HPDE6-E6E7 (cell line): ENCODE measurements around the gene PROM1.

Experiments used
- DNase-seq: peaks from one replicate; pipeline ENCODE4 v3.0.0; 2011; ENCODE audit warnings: missing footprints; ENCODE audit errors: extremely low spot score

Gene PROM1

DNA sequence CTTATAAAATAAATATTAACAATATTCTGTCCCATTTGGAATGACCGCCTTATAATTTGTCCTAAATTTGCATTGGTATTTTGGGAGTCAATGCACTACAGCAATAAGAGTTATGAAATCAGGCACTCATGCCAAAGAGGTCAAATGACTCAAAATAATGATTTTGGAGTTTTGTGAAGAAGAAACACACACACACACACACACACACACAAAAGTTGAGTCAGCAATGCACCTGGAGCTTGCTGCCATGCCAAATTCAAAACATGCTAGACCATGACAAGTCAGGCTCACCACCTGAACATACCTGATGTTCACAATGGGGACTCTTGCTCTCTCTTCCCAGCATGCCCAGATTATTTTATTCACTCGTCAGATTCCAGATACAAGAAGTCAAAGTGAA, 56.7 kb downstream of the PROM1 start:
- DNase-seq = no peak

DNA sequence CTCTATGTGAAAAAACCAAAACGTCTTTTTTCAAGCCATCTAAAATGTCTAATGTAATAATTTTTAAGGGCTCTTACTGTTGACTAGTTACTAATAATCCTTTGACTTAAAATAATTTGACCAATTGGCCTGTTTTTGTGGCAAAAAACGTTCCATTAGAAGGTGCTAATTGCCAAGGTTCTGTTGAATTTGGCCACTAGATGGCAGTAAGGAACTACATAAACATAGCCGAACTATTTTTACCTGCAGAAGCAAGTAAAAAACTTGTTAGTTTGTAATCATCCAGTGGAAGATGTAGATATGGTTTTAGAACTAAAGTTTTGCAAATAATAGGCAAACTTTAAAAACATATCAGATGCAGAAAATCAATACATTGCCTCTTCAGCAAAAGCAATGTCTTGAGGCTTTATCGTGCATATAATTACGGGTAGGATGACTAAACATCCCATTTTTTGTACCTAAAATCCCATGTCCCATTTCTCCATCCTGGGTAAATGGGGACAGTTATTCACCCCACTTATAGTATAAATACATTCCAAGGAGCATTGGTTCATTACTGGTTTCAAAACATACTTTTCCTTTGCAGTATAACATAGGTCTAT, 57.6 kb downstream of the PROM1 start:
- DNase-seq = no peak

DNA sequence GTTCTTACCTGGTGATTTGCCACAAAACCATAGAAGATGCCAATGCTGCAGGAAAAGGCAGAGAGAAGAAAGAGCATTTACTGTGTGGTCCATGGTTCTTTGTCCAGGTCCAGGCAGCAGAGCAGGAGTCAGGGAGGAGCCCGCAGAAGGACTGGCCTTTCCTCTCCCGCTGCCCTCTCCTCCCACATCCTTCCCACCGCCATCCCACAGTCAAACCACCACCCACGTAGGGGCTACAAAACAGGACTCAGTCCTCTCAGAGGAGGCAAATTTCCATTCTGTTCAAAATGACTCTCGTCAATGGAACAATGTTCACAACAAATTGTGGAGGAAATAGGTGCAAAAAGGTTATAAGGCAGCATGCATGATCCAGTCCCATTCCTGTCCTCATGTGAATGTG, 58.6 kb downstream of the PROM1 start:
- no peak for DNase-seq

DNA sequence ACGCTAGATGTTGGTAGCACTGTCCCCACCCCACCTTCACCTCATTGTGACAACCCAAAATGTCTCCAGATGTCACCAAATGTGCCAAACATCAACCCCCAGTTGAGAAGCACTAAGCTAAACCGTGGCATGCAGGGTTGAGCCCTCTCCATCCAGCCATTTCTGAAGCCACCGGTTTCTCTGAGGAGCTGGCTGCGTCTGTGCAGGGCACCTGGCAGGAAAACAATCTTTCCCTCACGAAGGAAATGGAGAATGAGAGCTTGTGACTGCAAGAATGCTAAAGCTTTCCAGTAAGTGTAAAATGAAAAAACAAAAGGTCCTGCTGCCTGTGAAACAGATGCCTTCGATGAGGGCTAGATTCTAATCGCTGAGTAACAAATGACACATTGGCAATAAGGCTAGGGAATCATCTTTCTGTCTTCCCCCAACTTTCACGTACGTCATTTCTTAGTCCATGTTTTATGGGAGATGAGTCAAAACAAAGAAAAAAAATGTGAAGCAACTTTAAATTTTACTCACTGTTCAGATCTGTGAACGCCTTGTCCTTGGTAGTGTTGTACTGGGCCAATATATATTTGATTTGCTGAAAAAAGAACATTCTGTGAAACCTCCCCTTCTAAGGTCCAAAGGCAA, 59.9 kb downstream of the PROM1 start:
- no peak for DNase-seq

DNA sequence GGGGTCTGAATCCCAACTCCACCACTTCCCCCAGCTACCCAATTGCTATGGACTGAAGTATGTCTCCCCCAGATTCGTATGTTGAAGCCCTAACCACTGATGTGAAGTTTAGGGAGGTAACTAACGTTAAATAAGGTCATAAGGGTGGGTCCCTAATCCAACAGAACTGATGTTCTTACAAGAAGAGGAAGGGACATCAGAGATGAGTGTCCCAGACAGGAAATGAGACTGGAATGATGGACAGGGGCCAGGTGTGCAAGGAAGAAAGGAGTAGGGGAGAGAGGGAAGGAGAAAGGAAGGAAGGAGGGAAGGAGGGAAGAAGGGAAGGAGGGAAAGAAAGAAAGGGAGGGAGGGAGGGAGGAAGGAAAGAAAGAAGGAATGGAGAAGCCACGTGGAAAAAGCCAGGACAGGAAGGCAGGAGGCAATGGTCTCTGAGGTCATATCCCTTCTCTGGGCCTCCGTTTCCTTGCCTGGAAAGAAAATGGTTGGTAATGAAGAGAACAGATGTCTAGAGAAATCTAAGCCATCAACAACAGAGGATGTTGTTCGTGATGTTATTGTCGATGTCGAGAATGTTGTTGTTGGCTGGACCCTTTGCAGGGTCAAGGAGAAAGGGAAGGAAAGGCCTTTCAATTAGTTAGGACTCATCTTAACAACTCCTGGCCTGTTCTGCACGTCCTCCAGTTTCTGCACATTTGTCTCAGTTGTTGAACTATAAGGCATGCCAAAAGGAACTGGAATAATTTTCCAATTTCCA, 61.8 kb downstream of the PROM1 start:
- no peak for DNase-seq

DNA sequence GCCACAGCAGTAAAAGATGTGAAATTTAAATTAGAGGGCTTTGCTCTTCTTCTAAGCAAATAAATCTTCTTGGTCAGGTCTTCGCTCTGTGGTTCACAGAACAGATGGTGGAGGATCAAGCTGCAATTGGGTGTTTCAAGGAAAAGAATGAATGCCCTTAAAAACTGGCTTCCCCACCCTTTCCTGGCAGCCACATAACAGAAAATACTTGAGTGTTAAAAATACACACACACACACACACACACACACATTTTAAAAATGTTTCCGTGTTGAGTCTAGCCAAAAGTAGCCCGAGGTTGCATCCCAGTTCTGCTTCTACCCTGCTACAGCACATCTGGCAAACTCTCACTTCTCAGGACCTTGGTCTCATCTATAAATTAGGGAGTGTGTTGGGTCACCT, 64.2 kb downstream of the PROM1 start:
- no peak for DNase-seq

DNA sequence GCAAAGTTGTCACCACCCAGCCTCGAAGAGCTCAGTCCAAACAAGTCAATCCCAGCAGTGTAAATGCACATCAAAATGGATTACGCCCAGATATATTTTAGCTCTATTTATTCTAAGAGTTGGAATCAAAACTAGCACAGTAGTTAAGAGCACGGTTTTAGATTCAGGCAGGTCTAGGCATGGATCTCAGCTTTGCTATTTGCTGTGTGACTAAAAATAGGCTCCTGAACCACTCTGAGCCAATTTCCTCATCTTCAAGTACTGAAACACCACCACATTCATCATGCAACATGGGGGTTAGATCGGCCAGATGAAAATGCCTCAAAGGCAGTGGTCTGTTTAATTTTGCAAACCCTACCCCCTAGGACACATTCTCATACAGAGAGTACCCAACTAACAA, 65.0 kb downstream of the PROM1 start:
- DNase-seq = no peak

DNA sequence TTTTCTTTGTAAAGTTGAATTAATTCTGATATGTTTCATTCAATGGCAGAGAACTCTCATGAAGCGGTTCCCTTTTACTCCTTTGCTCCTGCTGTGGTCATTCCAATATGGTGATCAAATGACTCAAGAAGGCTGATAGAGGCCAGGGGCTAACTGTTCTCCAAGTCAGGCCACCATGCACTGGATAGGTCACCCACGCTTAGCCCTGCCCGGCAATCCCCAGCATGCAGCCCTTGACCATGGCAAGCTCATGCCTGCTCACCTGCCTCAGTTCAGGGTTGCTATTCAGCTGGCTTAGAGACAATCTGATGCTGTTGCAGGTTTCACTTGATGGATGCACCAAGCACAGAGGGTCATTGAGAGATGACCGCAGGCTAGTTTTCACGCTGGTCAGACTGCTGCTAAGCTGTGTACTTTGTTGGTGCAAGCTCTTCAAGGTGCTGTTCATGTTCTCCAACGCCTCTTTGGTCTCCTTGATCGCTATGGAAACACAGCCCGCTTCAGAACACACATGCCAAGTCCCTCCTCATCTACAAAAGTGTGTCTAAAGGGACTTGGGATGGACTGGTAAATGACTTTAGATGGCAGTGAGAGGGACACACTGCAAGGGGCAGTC, 65.7 kb downstream of the PROM1 start:
- DNase-seq = no peak

DNA sequence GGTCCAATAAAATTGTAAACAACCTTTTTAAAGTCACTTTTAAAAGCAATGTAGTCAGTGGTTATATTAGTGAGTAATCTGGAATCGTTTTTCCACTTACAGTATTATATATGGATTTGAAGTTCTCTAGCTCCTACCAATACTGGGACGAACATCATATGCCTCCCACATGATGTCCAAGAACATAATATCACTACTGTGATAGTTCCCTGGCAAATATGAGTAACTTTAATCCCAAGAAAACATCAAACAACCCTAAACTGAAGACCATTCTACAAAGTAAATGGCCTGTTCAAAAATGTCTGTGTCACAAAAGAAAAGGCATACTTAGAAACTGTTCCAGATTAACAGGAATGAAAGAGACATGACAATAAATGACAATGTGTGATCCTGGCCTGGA, 67.3 kb downstream of the PROM1 start:
- DNase-seq = no peak

DNA sequence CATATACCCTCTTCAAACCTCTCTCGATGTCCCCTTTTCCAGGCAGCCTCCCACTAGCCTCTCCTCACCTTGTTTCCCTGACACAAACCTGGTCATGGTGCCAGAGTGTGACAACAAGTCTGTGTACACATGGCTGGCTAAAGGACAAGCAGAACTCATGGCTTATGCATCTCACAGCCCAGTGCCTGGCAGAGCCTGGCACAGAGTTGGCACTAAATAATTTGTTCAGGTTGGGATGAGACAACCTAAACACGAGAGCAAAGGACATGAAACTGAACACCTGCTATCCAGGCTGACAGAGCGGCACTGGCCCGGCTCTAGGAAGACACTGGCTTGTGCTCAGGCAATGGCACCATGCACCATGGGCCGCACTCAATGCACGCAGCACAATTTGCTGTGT, 72.7 kb downstream of the PROM1 start:
- DNase-seq = no peak

DNA sequence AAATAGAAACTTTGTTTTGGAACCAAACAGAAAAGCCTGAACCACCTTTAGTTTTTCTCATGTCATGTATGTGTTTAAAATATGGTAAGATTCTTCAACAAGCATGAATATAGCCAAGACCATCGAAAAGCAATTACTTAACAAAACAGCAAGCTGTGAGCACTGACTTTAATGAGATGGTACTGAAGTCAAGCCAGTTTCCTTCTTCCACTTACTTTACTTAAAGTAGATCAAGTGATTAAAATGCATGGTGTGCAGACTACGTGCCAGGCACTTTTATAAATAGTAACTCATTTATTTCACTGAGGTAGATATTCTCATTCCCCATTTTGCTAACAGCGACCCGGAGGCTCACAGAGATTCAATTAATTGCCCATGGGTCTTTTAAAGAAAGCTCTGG, 74.7 kb downstream of the PROM1 start:
- DNase-seq = no peak

DNA sequence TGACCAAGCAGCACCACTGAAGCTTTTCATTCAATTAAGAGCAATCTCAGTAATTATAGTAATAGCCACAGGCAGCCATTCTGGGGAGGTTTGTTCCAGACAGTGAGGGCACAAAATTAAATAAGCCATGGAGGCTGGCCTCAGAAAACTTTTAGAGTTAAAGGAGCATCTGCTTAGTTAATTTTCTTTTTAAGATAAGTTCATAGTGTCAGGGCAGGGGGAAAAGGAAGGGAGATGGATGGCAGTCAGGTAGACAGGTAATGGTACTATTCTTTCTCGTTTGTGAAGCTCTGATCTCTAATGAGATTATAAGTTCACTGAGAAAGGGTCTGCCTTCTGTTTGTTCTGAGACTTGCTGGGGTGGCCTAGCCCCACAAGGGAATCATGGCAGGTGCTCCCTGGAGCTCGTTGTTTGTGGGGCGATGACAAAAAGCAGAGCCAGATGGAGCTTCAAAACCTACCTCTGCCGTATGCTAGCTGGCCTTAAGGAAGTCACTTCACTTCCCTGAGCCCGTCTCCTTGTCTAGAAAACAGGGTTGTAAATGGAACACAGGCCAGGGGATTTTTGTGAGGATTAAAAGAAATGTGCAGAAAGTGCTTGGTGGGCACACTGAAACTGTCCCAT, 76.2 kb downstream of the PROM1 start:
- DNase-seq = no peak

DNA sequence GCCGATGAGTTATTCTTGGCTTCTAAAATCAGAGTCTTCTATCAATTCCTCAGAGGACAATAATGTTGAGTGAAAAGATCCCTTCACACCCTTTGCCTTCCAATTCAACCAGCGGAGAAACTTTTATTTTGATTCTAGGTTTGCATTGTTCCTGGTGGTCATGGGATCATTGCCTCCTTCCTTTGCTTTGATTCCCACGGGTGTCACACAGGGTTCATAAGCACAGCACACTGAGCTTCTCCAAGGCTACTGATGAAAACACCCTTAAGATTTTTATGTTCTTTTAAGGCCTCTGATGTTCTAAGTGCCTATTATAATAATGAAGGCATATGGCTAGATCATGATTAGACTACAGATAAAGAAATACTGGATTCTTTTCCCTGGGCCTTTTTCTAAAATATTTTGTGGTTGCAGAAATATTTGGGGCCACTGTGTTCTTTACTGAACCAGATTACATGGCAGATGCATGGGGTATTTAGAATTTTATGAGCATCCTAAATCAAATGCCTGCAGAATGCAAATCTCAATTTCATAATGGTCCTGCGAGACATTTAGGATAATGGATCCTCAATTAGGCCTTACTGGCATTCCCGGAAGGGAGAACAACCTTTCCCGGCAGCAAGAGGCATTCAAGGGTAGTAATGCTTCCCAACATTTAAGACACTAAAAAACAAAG, 76.9 kb downstream of the PROM1 start:
- DNase-seq = no peak

DNA sequence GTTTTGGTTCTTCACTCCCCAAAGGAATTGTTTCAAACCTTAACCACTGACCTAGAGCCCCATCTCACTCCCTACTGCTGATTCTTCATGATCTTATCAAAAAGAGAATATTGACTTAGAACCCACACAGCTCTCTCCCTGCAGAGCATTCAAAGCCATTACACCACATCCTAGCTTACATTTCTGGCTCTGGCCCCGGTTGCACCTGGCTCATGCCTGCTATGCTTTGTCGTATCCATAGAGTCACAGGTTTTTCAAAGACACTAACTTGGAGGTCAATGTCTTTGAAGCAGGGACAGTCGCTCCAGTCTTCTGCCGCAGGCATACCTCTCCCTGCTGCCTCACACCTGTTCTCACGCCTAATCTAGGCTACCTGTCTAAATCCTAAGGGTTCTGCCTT, 78.1 kb downstream of the PROM1 start:
- DNase-seq = no peak

DNA sequence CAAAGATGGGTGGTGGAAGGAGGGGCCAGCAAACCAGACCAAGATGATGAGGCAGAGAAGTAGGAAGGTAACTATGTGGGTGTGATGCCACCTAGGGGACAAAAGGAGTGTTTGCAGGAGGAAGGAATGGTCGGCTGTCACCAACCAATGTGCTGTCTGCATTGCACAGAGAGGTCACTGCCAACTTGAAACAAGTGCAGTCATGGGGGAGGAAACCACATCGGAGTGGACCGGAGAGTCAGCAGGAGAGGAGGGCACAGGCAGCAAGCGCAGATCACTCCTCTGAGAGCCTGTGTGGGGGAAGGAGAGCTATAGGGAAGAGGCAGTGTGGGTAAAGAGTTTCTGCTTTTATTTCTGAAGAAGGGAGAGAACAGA, 82.4 kb downstream of the PROM1 start:
- DNase-seq = peak; percentile 60

DNA sequence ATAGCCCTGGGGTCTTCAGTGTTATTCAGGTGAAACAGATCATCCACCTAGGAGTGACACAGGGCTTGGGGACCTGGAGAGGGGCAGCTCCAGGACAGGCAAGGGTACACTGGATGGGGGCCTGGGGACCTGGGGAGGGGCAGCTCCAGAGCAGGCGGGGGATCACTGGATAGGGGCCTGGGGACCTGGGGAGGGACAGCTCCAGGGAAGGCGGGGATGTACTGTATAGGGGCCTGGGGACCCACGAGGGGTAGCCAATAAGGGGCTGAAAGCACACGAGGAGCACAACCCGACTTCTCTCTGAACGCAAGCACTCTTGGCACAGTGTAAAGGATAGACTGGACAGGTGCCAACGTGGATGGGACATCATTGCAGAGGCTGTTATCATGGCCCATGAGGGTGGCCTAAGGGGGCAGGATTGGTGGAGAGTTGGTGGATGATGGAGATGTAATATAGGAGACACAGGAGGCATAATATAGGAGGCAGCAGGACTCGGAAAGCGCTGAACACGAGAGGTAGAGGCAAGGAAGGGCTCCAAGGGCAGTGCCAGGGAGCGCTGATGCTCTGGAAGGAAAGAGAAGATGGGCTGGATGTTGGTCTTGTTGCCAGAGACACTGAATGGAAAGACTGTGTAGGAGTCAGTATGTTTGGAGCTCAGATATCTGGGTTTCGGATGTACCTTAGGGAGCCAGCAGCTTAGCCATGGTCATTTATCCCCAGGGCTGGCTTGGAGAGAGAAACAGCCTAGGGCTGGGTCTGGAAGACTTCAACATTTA, 82.9 kb downstream of the PROM1 start:
- no peak for DNase-seq

DNA sequence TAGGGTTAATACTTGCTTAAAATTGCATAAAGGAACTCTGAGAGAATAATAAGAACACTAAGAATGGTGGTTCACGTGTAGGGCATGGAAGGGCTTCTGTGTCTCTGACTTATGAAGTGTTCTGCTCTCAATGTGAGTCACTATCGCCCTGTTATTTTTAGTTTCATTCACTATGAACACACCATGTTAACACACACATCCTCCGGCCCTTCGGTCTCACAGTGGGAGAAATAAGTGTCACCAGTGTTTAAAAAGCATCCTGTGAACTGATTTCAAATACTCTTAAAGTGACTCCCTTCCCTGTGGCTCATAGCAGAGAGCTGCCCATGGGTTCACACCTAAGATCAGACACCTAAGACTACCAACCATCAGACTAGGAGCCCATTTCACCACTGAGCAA, 87.0 kb downstream of the PROM1 start:
- DNase-seq = no peak

DNA sequence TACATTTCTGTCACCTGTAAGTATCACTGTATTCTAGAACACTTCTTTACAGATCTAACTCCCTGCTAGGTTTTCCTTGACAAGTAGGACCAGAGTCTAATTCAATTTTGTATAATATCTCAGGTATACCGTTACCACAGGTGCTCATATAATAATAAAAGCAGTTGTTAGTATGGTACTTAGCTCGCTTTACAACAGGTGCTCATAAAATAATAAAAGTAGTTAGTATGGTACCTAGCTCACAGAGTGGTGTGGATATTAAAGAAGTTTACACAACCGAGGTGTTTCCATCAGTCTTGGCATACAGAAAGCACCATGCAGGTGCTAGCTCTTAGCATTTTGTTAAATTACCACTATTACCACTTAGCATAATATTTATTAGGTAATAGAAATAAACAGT, 88.0 kb downstream of the PROM1 start:
- no peak for DNase-seq

DNA sequence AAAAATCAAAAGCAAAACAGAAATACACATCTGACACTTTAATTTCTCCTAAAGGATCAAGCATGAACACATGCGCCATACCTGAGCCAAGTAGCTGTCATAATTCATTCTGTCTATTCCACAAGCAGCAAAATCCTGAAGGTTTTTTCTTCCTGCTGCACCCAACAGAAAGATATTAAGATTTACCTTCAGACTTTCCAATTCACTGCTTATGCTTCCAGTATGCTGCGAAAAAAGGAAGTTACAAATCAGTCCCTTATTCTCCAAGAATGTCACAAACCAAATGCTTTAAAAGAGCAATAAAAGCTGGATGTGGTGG, 91.7 kb downstream of the PROM1 start:
- no peak for DNase-seq

DNA sequence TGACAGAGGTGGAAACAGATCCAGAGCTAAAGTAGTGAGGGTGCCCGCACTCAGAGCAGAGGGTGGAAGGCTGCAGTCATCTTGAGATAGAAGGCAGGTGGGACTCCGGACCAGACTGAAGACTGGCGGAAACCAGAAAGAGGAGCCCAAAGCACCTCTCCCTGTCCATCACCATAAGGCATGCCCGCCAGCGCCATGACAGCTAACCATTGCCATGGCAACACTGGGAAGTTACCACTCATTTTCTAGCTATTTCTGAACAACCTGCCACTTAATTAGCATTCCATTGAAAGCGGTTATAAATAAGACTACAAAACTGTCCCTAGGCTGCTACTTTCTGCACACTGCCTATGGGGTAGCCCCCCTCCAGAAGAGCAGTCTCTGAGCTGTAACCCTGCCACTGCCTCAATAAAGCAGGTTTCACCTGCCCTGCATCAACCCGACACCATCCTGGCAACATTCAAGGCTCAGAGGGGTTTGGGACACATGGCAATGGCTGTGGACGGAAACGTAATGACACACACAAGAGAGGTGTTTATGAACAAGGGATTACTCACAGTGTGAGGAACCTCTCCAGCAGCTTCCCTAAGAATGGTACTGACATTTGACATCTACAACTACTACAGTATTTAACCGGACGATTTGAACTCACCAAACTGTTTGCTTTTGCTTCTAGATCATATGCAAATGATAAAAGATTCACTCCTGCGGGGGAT, 93.1 kb downstream of the PROM1 start:
- DNase-seq = no peak

DNA sequence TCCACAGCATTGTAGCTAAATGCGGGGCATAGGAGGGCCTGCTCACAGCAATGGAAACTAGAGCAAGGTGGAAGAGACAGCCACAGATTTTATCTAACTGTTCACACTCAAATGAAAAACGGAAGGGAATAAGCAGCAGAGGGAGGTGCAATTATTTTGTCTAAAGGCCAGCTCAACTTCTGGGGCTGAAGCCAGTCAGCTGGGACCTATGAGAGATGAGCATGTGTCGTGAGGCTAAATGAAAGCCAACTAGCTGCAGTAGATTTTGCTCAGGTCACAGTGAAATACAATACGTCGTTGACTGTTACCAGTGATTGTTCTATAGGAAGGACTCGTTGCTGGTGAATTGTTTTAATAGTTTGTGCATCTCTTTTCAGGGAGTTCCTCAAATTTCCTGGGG, 94.4 kb downstream of the PROM1 start:
- DNase-seq = no peak
